GM12873 (cell line): ENCODE data around the gene CHID1.

ENCODE experiments used
- TF ChIP-seq, protein P1 (sequence below): IDR thresholded peaks from 2 replicates; pipeline ENCODE4 v1.5.1; 2012; ENCODE audit warnings: low read depth, mild to moderate bottlenecking, moderate library complexity, low read length, control low read depth; ENCODE audit not compliant: insufficient read depth; ENCODE audit errors: missing control alignments

The CHID1 gene

DNA sequence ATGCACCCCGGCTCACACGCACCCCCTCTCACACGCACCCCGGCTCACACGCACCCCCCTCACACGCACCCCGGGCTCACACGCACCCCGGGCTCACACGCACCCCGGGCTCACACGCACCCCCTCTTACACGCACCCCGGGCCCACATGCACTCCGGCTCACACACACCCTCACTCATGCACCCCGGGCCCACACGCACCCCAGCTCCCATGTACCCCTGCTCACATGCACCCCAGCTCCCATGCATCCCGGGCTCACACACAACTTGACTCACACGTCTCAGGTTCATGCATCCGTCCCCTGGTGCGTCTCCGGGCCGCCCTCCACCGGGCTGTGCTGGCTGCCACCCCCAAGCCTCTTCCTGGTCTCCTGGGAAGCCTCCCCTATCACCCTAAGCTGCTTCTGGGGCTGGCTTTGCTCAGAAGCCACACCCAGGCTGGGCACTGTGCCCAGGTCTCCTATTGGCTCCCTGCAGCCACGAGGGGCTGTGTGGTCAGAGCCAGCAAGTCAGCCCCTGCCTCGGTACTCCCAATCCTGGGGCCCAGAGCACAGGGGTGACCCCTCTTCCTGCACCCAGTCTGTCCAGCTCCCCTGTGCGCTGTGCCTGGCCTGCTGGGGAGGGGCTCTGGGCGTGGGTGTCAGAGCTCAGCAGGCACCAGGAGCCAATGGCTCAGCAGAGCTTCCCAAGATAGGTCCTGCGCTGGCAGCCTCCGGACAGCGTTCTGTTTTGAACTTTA, 51.0 kb downstream of the CHID1 start:
- TF ChIP-seq, protein P1, sequence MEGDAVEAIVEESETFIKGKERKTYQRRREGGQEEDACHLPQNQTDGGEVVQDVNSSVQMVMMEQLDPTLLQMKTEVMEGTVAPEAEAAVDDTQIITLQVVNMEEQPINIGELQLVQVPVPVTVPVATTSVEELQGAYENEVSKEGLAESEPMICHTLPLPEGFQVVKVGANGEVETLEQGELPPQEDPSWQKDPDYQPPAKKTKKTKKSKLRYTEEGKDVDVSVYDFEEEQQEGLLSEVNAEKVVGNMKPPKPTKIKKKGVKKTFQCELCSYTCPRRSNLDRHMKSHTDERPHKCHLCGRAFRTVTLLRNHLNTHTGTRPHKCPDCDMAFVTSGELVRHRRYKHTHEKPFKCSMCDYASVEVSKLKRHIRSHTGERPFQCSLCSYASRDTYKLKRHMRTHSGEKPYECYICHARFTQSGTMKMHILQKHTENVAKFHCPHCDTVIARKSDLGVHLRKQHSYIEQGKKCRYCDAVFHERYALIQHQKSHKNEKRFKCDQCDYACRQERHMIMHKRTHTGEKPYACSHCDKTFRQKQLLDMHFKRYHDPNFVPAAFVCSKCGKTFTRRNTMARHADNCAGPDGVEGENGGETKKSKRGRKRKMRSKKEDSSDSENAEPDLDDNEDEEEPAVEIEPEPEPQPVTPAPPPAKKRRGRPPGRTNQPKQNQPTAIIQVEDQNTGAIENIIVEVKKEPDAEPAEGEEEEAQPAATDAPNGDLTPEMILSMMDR = no peak

DNA sequence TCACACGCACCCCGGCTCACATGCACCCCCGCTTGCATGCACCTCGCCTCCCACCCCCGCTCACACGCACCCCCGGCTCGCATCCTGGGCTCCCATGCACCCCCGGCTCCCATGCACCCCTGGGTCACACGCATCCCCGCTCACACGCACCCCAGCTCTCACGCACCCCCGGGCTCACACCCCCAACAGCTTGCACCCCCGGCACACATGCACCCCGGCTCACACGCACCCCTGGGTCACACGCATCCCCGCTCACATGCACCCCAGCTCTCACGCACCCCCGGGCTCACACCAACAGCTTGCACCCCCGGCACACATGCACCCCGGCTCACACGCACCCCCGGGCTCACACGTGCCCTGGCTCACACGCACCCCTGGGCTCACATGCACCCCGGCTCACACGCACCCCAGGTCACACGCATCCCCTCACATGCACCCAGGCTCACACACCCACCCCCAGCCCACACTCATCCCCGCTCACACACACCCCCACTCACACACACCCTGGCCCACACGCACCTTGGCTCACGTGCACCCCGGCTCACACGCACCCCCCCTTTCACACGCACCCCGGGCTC, 51.8 kb downstream of the CHID1 start:
- TF ChIP-seq, protein P1 = no peak

DNA sequence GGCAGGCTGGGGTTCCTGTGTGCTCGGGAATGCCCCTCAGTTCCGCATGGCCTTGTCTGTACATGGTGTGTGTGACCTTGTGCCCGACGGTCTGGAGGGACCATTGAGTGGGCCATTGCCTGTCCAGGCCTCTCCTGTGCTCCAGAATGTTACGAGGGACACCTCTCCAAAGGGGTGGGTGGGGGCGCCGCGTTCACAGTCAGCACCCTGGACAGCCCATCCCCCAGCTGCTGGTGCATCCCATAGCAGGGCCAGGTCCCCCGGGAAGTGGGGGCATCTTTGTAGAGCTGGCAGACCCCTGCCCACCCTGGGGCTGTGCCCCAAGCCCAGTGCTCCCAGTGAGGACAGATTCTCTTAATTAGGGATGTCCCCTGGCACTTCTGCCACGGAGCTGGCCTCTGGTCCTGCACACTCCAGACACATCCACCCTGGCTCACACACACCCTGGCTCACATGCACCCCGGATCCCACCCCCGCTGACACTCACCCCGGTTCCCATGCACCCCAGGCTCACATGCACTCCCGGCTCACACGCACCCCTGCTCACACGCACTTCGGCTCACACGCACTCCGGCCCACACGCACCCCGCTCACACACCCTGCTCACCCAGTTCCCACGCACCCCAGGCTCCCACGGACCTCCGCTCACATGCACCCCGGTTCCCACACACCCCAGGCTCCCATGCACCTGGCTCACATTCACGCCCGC, 52.4 kb downstream of the CHID1 start:
- TF ChIP-seq, protein P1 = no peak

DNA sequence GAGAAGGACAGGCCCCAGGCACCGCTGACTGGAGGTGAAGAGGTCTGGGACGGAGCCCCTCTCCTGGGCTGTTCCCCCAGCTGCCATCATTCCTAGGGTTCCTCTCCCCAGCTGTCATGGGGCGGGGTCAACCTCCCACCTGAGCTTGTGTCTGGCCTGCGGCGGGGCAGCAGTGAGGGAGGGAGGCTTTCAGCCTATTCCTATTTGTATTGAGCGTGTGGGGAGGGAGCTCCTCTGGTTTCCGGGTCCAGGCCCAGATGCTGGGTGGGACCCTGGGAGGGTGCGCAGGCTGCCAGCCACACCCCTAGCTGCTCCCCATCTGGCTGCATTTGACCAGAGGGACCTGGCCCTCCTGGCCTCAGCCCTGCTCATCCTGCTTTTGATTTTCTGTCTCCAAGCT, 54.2 kb downstream of the CHID1 start:
- TF ChIP-seq, protein P1 = no peak

DNA sequence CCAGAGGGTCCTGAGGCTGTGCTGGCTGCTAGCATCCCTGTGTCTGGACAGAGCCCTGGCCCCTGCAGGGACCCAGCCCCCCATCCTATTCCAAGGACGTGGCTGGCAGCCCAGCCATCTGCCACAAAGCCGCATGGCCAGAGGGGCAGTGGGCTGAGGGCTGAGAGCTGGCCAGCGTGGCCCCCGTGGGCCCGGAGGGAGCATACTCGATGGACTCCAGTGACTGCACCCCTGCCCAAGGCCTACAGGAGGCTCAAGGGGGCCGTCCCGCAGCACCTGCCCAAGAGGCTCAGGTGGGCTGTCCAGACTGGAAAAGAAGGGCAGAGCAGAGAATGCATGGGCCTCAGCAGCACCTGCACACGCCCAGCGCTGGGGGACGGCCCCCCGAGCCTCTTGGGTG, 54.8 kb downstream of the CHID1 start:
- TF ChIP-seq, protein P1 = no peak

DNA sequence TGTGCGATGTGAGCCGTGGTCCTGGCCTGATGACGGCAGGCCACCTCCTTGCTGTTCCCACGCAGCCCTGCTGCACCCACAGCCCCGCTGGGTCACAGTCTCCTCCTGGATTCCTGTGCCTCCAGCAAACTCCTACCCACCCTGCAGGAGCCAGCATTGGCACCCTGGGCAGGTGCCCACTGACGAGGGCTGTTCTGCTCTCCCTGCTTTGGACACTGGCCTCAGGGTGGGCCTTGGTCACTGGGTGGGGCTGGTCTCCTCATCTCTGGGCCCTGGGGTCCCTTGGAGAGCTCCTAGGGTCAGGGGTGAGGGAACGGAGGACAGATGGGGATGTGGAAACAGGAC, 55.3 kb downstream of the CHID1 start:
- TF ChIP-seq, protein P1 = no peak

DNA sequence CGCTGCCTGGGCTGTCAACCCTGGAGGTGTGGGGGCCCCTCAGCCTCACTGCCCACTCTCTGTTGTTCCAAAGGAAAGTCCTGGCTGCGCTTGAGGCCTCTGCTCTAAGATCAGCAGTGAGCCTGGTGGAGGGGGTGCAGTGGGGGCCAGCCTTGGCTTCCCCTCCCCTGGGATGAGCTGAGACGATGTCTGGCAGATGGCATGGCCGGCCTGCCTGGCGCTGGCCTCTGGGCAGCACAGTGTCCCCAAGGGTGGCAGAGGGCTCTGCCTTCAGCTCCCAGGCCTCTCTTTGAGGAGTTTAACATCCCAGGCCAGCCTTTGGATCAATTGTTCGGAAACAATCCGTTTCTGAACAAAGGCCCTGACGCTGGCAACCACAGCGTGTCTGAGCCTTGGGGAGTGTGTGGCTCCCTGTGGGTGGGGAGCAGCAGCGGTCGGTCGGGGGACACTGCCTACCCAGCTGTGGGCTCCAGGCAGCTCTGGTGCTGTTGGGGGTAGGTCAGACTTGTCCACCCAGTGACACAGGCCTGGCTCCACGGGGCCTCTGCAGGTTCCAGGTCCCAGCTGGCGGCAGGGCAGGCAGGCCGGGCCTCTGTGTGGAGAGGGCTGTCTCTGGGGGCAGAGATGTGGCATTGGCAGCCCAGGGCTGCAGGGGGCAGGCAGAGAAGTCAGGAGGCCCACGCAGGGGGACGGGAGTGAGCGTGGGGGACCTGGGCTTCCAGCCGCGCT, 55.8 kb downstream of the CHID1 start:
- TF ChIP-seq, protein P1 = no peak
